H9 (cell line): ENCODE data around the gene WIZ. TPM values are rescaled to one million over a fixed set of nuclear protein-coding genes. Genes with fewer than 3 reads are reported as not detected.

Source experiments
- DNase-seq: peaks from one replicate; pipeline ENCODE4 v3.0.0-alpha.2; 2017
- H2AFZ ChIP-seq: one replicate; pipeline ENCODE4 v1.6.1; 2013; ENCODE audit warnings: mild to moderate bottlenecking, low read length, control low read depth, moderate library complexity
- H2AK5ac ChIP-seq: 2 replicates; pipeline ENCODE4 v1.6.1; 2013; ENCODE audit warnings: low read length, control low read depth, mixed read lengths; ENCODE audit not compliant: insufficient read length
- H2BK120ac ChIP-seq: one replicate; pipeline ENCODE4 v1.6.1; 2013; ENCODE audit warnings: low read depth, mild to moderate bottlenecking, low read length, control low read depth, inconsistent platforms; ENCODE audit not compliant: poor library complexity, severe bottlenecking
- H2BK12ac ChIP-seq: 2 replicates; pipeline ENCODE4 v1.6.1; 2013; ENCODE audit warnings: low read length, control low read depth, mixed read lengths, low read depth; ENCODE audit not compliant: insufficient read length
- H2BK15ac ChIP-seq: 2 replicates; pipeline ENCODE4 v1.6.1; 2013; ENCODE audit warnings: low read depth, low read length, control low read depth
- H2BK20ac ChIP-seq: one replicate; pipeline ENCODE4 v1.6.1; 2013; ENCODE audit warnings: low read depth, mild to moderate bottlenecking, low read length, control low read depth, inconsistent platforms; ENCODE audit not compliant: poor library complexity, severe bottlenecking
- H2BK5ac ChIP-seq: 2 replicates; pipeline ENCODE4 v1.6.1; 2013; ENCODE audit warnings: low read length, control low read depth, mixed read lengths; ENCODE audit not compliant: insufficient read length
- H3K14ac ChIP-seq: 2 replicates; pipeline ENCODE4 v1.6.1; 2013; ENCODE audit warnings: low read length, control low read depth; ENCODE audit not compliant: insufficient read depth
- H3K18ac ChIP-seq: 2 replicates; pipeline ENCODE4 v1.6.1; 2013; ENCODE audit warnings: low read depth, mild to moderate bottlenecking, mixed read lengths, low read length, control low read depth; ENCODE audit not compliant: insufficient read length
- H3K23ac ChIP-seq: 2 replicates; pipeline ENCODE4 v1.6.1; 2013; ENCODE audit warnings: low read length, control low read depth, mixed read lengths, low read depth; ENCODE audit not compliant: insufficient read length
- H3K23me2 ChIP-seq: 2 replicates; pipeline ENCODE4 v1.6.1; 2013; ENCODE audit warnings: low read depth, mild to moderate bottlenecking, mixed read lengths, low read length, control low read depth; ENCODE audit not compliant: insufficient read length, poor library complexity, severe bottlenecking
- H3K27ac ChIP-seq: 2 replicates; pipeline ENCODE4 v1.5.1; 2013; ENCODE audit warnings: low read length, control low read depth, mixed read lengths, low read depth; ENCODE audit not compliant: insufficient read length
- H3K27me3 ChIP-seq: 2 replicates; pipeline ENCODE4 v1.6.1; 2013; ENCODE audit warnings: low read length, control low read depth, inconsistent platforms; ENCODE audit not compliant: insufficient read depth
- H3K4ac ChIP-seq: 2 replicates; pipeline ENCODE4 v1.6.1; 2013; ENCODE audit warnings: low read depth, mild to moderate bottlenecking, control low read depth, inconsistent platforms, low read length, moderate library complexity
- H3K4me1 ChIP-seq: 2 replicates; pipeline ENCODE4 v1.6.1; 2013; ENCODE audit warnings: low read length, control low read depth, inconsistent platforms; ENCODE audit not compliant: insufficient read depth
- H3K4me2 ChIP-seq: 2 replicates; pipeline ENCODE4 v1.6.1; 2013; ENCODE audit warnings: low read length, control low read depth, mixed read lengths; ENCODE audit not compliant: insufficient read length, insufficient read depth
- H3K56ac ChIP-seq: 2 replicates; pipeline ENCODE4 v1.6.1; 2013; ENCODE audit warnings: low read depth, mild to moderate bottlenecking, mixed read lengths, low read length, control low read depth; ENCODE audit not compliant: insufficient read length
- H3K79me1 ChIP-seq: 2 replicates; pipeline ENCODE4 v1.6.1; 2013; ENCODE audit warnings: low read depth, mild to moderate bottlenecking, moderate library complexity, low read length, control low read depth, inconsistent platforms; ENCODE audit not compliant: insufficient read depth, poor library complexity, severe bottlenecking
- H3K79me2 ChIP-seq: 2 replicates; pipeline ENCODE4 v1.6.1; 2013; ENCODE audit warnings: low read length, control low read depth, inconsistent platforms; ENCODE audit not compliant: insufficient read depth
- H3K9ac ChIP-seq: 2 replicates; pipeline ENCODE4 v1.6.1; 2013; ENCODE audit warnings: low read length, control low read depth, mixed read lengths; ENCODE audit not compliant: insufficient read length; ENCODE audit errors: extremely low read depth
- H3K9me3 ChIP-seq: one replicate; pipeline ENCODE4 v1.6.1; 2013; ENCODE audit warnings: low read depth, low read length, inconsistent platforms; ENCODE audit not compliant: control insufficient read depth
- H3T11ph ChIP-seq: one replicate; pipeline ENCODE4 v1.6.1; 2013; ENCODE audit warnings: mild to moderate bottlenecking, low read length, control low read depth, inconsistent platforms
- H4K20me1 ChIP-seq: one replicate; pipeline ENCODE4 v1.6.1; 2013; ENCODE audit not compliant: control insufficient read depth, insufficient read length, insufficient read depth
- H4K5ac ChIP-seq: 2 replicates; pipeline ENCODE4 v1.6.1; 2013; ENCODE audit warnings: low read depth, mild to moderate bottlenecking, mixed read lengths, low read length, control low read depth; ENCODE audit not compliant: insufficient read length
- H4K8ac ChIP-seq: replicated peaks from 2 replicates; pipeline ENCODE4 v1.6.1; 2013; ENCODE audit warnings: low read length, control low read depth, mixed read lengths, low read depth; ENCODE audit not compliant: insufficient read length
- H4K91ac ChIP-seq: 2 replicates; pipeline ENCODE4 v1.6.1; 2013; ENCODE audit warnings: low read depth, mild to moderate bottlenecking, moderate library complexity, mixed read lengths, low read length, control low read depth; ENCODE audit not compliant: insufficient read length
- H3K27ac Mint-ChIP-seq, 3 experiments: 2 replicates in 2 of 3; 3 replicates in 1 of 3; pipeline ENCODE4 v1.8.0; 2020 to 2021; ENCODE audit warnings: mixed read lengths in 3 of 3, mild to moderate bottlenecking in 1 of 3, moderate library complexity in 1 of 3
- H3K27me3 Mint-ChIP-seq: 2 replicates; pipeline ENCODE4 v1.8.0; 2021; ENCODE audit warnings: low read depth, mild to moderate bottlenecking, moderate library complexity, mixed read lengths
- H3K36me3 Mint-ChIP-seq, 3 experiments: 2 replicates in 2 of 3; 3 replicates in 1 of 3; pipeline ENCODE4 v1.8.0; 2020 to 2021; ENCODE audit warnings: low read depth in 3 of 3, mixed read lengths in 3 of 3; ENCODE audit not compliant: insufficient read depth in 1 of 3
- H3K4me1 Mint-ChIP-seq, 2 experiments: 2 replicates each; pipeline ENCODE4 v1.8.0; 2020; ENCODE audit warnings: mixed read lengths in 2 of 2
- H3K4me3 Mint-ChIP-seq, 2 experiments: 2 replicates in 1 of 2; 3 replicates in 1 of 2; pipeline ENCODE4 v1.8.0; 2020 to 2021; ENCODE audit warnings: mild to moderate bottlenecking in 2 of 2, mixed read lengths in 2 of 2, moderate library complexity in 1 of 2
- H3K9me3 Mint-ChIP-seq, 2 experiments: 2 replicates in 1 of 2; 3 replicates in 1 of 2; pipeline ENCODE4 v1.8.0; 2020; ENCODE audit warnings: mild to moderate bottlenecking in 2 of 2, mixed read lengths in 2 of 2, moderate library complexity in 1 of 2
- total RNA-seq: library from RNA; stranded (reverse); gene quantifications from 2 replicates; pipeline ENCODE4 v1.2.1, GENCODE V29; 2021
- TF ChIP-seq, protein P1 (sequence below): fragments of 200-600 bp; sonication (generic); conservative IDR thresholded peaks from 3 replicates; pipeline ENCODE4 v1.8.0; 2021; ENCODE audit warnings: antibody characterized with exemption, mild to moderate bottlenecking

WIZ gene
- total RNA-seq, 1 experiment from 2014 or later = 33.3 TPM

DNA sequence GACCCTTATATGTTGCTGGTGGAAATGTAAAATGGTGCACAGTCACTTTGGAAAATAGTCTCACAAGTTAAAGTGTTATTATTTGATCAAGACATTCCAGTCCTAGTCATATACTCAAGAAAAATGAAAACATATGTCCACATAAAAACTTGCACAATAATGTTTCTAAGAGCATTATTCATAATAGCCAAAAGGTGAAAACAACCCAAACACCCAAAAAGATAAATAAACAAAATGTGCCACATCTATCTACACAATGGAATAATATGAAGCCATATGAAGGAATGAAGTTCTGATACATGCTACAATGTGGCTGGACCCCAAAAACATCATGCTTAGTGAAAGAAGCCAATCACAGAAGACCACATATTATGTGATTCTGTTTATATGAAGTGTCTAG is 55.8 kb downstream of the WIZ start:
- no peak overlapping the region for H3K27ac ChIP-seq
- Mint-ChIP-seq H3K9me3 (no peaks in the 10 kb centered on the region), H3K4me3 (no peak overlapping the region), H3K27ac (no peak overlapping the region), H3K4me1 (no peaks in the 10 kb centered on the region), H3K27me3 (no peaks in the 10 kb centered on the region), H3K36me3 (peaks cover 41 to 80% (median 77%) of the 10 kb centered on the region in 3 experiments)
- no peak overlapping the region for H3K4ac ChIP-seq
- H3K27me3 ChIP-seq = no peaks in the 10 kb centered on the region
- H2AFZ ChIP-seq = no peak overlapping the region
- no peak overlapping the region for H2BK20ac ChIP-seq
- H3K23me2 ChIP-seq = no peaks in the 10 kb centered on the region
- H3T11ph ChIP-seq = no peak overlapping the region
- H3K79me1 ChIP-seq = peaks cover 3% of the 10 kb centered on the region
- no peak overlapping the region for H4K5ac ChIP-seq
- H3K23ac ChIP-seq = no peak overlapping the region
- no peak overlapping the region for H4K8ac ChIP-seq
- TF ChIP-seq, protein P1, sequence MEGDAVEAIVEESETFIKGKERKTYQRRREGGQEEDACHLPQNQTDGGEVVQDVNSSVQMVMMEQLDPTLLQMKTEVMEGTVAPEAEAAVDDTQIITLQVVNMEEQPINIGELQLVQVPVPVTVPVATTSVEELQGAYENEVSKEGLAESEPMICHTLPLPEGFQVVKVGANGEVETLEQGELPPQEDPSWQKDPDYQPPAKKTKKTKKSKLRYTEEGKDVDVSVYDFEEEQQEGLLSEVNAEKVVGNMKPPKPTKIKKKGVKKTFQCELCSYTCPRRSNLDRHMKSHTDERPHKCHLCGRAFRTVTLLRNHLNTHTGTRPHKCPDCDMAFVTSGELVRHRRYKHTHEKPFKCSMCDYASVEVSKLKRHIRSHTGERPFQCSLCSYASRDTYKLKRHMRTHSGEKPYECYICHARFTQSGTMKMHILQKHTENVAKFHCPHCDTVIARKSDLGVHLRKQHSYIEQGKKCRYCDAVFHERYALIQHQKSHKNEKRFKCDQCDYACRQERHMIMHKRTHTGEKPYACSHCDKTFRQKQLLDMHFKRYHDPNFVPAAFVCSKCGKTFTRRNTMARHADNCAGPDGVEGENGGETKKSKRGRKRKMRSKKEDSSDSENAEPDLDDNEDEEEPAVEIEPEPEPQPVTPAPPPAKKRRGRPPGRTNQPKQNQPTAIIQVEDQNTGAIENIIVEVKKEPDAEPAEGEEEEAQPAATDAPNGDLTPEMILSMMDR = no peak
- H2AK5ac ChIP-seq = no peak overlapping the region
- no peak overlapping the region for H4K91ac ChIP-seq
- no peaks in the 10 kb centered on the region for H3K9me3 ChIP-seq
- no peak overlapping the region for H3K4me2 ChIP-seq
- no peak overlapping the region for H2BK5ac ChIP-seq
- no peak overlapping the region for H2BK120ac ChIP-seq
- H3K56ac ChIP-seq = no peak overlapping the region
- H2BK12ac ChIP-seq = no peak overlapping the region
- H3K79me2 ChIP-seq = no peaks in the 10 kb centered on the region
- H3K14ac ChIP-seq = no peak overlapping the region
- H4K20me1 ChIP-seq = no peaks in the 10 kb centered on the region
- no peak overlapping the region for H3K18ac ChIP-seq
- no peaks in the 10 kb centered on the region for H3K4me1 ChIP-seq
- H3K9ac ChIP-seq = no peak overlapping the region
- DNase-seq = no peak
- H2BK15ac ChIP-seq = no peak overlapping the region
